H9 (cell line): Measurements from ENCODE around the gene IGF2BP2. TPM values are rescaled to one million over a fixed set of nuclear protein-coding genes. Genes with fewer than 3 reads are reported as not detected.

Source experiments
- DNase-seq: peaks from one replicate; pipeline ENCODE4 v3.0.0-alpha.2; 2017
- H2AFZ ChIP-seq: one replicate; pipeline ENCODE4 v1.6.1; 2013; ENCODE audit warnings: mild to moderate bottlenecking, low read length, control low read depth, moderate library complexity
- H2AK5ac ChIP-seq: 2 replicates; pipeline ENCODE4 v1.6.1; 2013; ENCODE audit warnings: low read length, control low read depth, mixed read lengths; ENCODE audit not compliant: insufficient read length
- H2BK120ac ChIP-seq: one replicate; pipeline ENCODE4 v1.6.1; 2013; ENCODE audit warnings: low read depth, mild to moderate bottlenecking, low read length, control low read depth, inconsistent platforms; ENCODE audit not compliant: poor library complexity, severe bottlenecking
- H2BK12ac ChIP-seq: 2 replicates; pipeline ENCODE4 v1.6.1; 2013; ENCODE audit warnings: low read length, control low read depth, mixed read lengths, low read depth; ENCODE audit not compliant: insufficient read length
- H2BK15ac ChIP-seq: 2 replicates; pipeline ENCODE4 v1.6.1; 2013; ENCODE audit warnings: low read depth, low read length, control low read depth
- H2BK20ac ChIP-seq: one replicate; pipeline ENCODE4 v1.6.1; 2013; ENCODE audit warnings: low read depth, mild to moderate bottlenecking, low read length, control low read depth, inconsistent platforms; ENCODE audit not compliant: poor library complexity, severe bottlenecking
- H2BK5ac ChIP-seq: 2 replicates; pipeline ENCODE4 v1.6.1; 2013; ENCODE audit warnings: low read length, control low read depth, mixed read lengths; ENCODE audit not compliant: insufficient read length
- H3K14ac ChIP-seq: 2 replicates; pipeline ENCODE4 v1.6.1; 2013; ENCODE audit warnings: low read length, control low read depth; ENCODE audit not compliant: insufficient read depth
- H3K18ac ChIP-seq: 2 replicates; pipeline ENCODE4 v1.6.1; 2013; ENCODE audit warnings: low read depth, mild to moderate bottlenecking, mixed read lengths, low read length, control low read depth; ENCODE audit not compliant: insufficient read length
- H3K23ac ChIP-seq: 2 replicates; pipeline ENCODE4 v1.6.1; 2013; ENCODE audit warnings: low read length, control low read depth, mixed read lengths, low read depth; ENCODE audit not compliant: insufficient read length
- H3K23me2 ChIP-seq: 2 replicates; pipeline ENCODE4 v1.6.1; 2013; ENCODE audit warnings: low read depth, mild to moderate bottlenecking, mixed read lengths, low read length, control low read depth; ENCODE audit not compliant: insufficient read length, poor library complexity, severe bottlenecking
- H3K27ac ChIP-seq: 2 replicates; pipeline ENCODE4 v1.5.1; 2013; ENCODE audit warnings: low read length, control low read depth, mixed read lengths, low read depth; ENCODE audit not compliant: insufficient read length
- H3K27me3 ChIP-seq: 2 replicates; pipeline ENCODE4 v1.6.1; 2013; ENCODE audit warnings: low read length, control low read depth, inconsistent platforms; ENCODE audit not compliant: insufficient read depth
- H3K4ac ChIP-seq: 2 replicates; pipeline ENCODE4 v1.6.1; 2013; ENCODE audit warnings: low read depth, mild to moderate bottlenecking, control low read depth, inconsistent platforms, low read length, moderate library complexity
- H3K4me1 ChIP-seq: 2 replicates; pipeline ENCODE4 v1.6.1; 2013; ENCODE audit warnings: low read length, control low read depth, inconsistent platforms; ENCODE audit not compliant: insufficient read depth
- H3K4me2 ChIP-seq: 2 replicates; pipeline ENCODE4 v1.6.1; 2013; ENCODE audit warnings: low read length, control low read depth, mixed read lengths; ENCODE audit not compliant: insufficient read length, insufficient read depth
- H3K56ac ChIP-seq: 2 replicates; pipeline ENCODE4 v1.6.1; 2013; ENCODE audit warnings: low read depth, mild to moderate bottlenecking, mixed read lengths, low read length, control low read depth; ENCODE audit not compliant: insufficient read length
- H3K79me1 ChIP-seq: 2 replicates; pipeline ENCODE4 v1.6.1; 2013; ENCODE audit warnings: low read depth, mild to moderate bottlenecking, moderate library complexity, low read length, control low read depth, inconsistent platforms; ENCODE audit not compliant: insufficient read depth, poor library complexity, severe bottlenecking
- H3K79me2 ChIP-seq: 2 replicates; pipeline ENCODE4 v1.6.1; 2013; ENCODE audit warnings: low read length, control low read depth, inconsistent platforms; ENCODE audit not compliant: insufficient read depth
- H3K9ac ChIP-seq: 2 replicates; pipeline ENCODE4 v1.6.1; 2013; ENCODE audit warnings: low read length, control low read depth, mixed read lengths; ENCODE audit not compliant: insufficient read length; ENCODE audit errors: extremely low read depth
- H3K9me3 ChIP-seq: one replicate; pipeline ENCODE4 v1.6.1; 2013; ENCODE audit warnings: low read depth, low read length, inconsistent platforms; ENCODE audit not compliant: control insufficient read depth
- H3T11ph ChIP-seq: one replicate; pipeline ENCODE4 v1.6.1; 2013; ENCODE audit warnings: mild to moderate bottlenecking, low read length, control low read depth, inconsistent platforms
- H4K20me1 ChIP-seq: one replicate; pipeline ENCODE4 v1.6.1; 2013; ENCODE audit not compliant: control insufficient read depth, insufficient read length, insufficient read depth
- H4K5ac ChIP-seq: 2 replicates; pipeline ENCODE4 v1.6.1; 2013; ENCODE audit warnings: low read depth, mild to moderate bottlenecking, mixed read lengths, low read length, control low read depth; ENCODE audit not compliant: insufficient read length
- H4K8ac ChIP-seq: replicated peaks from 2 replicates; pipeline ENCODE4 v1.6.1; 2013; ENCODE audit warnings: low read length, control low read depth, mixed read lengths, low read depth; ENCODE audit not compliant: insufficient read length
- H4K91ac ChIP-seq: 2 replicates; pipeline ENCODE4 v1.6.1; 2013; ENCODE audit warnings: low read depth, mild to moderate bottlenecking, moderate library complexity, mixed read lengths, low read length, control low read depth; ENCODE audit not compliant: insufficient read length
- H3K27ac Mint-ChIP-seq, 3 experiments: 2 replicates in 2 of 3; 3 replicates in 1 of 3; pipeline ENCODE4 v1.8.0; 2020 to 2021; ENCODE audit warnings: mixed read lengths in 3 of 3, mild to moderate bottlenecking in 1 of 3, moderate library complexity in 1 of 3
- H3K27me3 Mint-ChIP-seq: 2 replicates; pipeline ENCODE4 v1.8.0; 2021; ENCODE audit warnings: low read depth, mild to moderate bottlenecking, moderate library complexity, mixed read lengths
- H3K36me3 Mint-ChIP-seq, 3 experiments: 2 replicates in 2 of 3; 3 replicates in 1 of 3; pipeline ENCODE4 v1.8.0; 2020 to 2021; ENCODE audit warnings: low read depth in 3 of 3, mixed read lengths in 3 of 3; ENCODE audit not compliant: insufficient read depth in 1 of 3
- H3K4me1 Mint-ChIP-seq, 2 experiments: 2 replicates each; pipeline ENCODE4 v1.8.0; 2020; ENCODE audit warnings: mixed read lengths in 2 of 2
- H3K4me3 Mint-ChIP-seq, 2 experiments: 2 replicates in 1 of 2; 3 replicates in 1 of 2; pipeline ENCODE4 v1.8.0; 2020 to 2021; ENCODE audit warnings: mild to moderate bottlenecking in 2 of 2, mixed read lengths in 2 of 2, moderate library complexity in 1 of 2
- H3K9me3 Mint-ChIP-seq, 2 experiments: 2 replicates in 1 of 2; 3 replicates in 1 of 2; pipeline ENCODE4 v1.8.0; 2020; ENCODE audit warnings: mild to moderate bottlenecking in 2 of 2, mixed read lengths in 2 of 2, moderate library complexity in 1 of 2
- WGBS: extraction: QIAGEN DNeasy Blood & Tissue Kit; methylation state at CpG from one replicate; pipeline ENCODE4 v1.1.7; 2013; ENCODE audit warnings: missing lambda C conversion rate, low lambda C conversion rate, mixed read lengths; ENCODE audit not compliant: insufficient read length; ENCODE audit errors: extremely low coverage; 5-methylcytosine and 5-hydroxymethylcytosine counted together
- total RNA-seq: library from RNA; stranded (reverse); gene quantifications from 2 replicates; pipeline ENCODE4 v1.2.1, GENCODE V29; 2021
- TF ChIP-seq, protein P1 (sequence below): fragments of 200-600 bp; sonication (generic); conservative IDR thresholded peaks from 3 replicates; pipeline ENCODE4 v1.8.0; 2021; ENCODE audit warnings: antibody characterized with exemption, mild to moderate bottlenecking

Gene IGF2BP2
- total RNA-seq, 1 experiment from 2014 or later: 130 TPM

DNA sequence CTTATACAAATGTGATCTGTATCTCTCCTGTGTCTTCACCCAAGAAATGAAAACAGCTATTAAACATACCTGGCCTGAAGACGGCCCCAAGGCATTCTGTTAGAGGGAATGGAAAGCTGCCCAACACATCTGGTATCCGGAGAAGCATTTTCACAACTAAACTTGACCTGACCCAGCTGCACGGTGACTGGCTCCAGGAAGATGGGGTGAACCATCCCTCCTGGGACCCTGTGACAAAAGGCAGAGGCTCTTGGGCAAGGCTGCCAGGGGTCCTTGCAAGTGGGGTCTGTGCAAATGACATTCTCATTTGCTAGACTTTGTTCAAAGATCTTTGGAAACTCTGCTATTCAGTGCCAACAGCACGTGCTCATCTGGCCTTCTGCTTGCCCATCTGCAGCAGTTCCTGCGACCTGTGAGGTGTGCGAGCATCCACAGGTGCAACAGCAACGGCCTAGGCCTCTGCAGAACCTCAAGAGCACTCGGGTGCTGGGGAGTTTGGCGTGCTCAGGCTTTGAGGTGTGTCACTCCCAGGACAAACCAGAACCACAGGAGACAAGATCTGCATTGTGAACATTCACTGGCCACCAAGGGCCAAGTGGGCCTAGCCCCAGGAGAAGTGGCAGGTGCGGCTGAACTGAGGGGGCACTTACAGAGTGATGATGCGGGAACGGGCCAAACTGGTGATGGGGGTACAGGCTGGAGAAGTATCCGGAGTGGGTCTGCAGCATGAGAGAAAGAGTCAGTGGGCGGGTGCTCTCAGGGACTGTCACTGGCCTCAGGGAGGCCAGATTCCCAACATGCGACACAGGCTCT lies 166.9 kb downstream of the IGF2BP2 start:
- Histone ChIP-seq H3T11ph (no peak overlapping the region), H3K4ac (no peak overlapping the region), H2AFZ (no peak overlapping the region), H3K56ac (no peak overlapping the region), H4K8ac (no peak overlapping the region), H2AK5ac (no peak overlapping the region), H4K20me1 (no peaks in the 10 kb centered on the region), H2BK15ac (no peak overlapping the region), H3K4me1 (no peaks in the 10 kb centered on the region), H3K9me3 (no peaks in the 10 kb centered on the region), H2BK5ac (no peak overlapping the region), H2BK12ac (no peak overlapping the region), H3K9ac (no peak overlapping the region), H3K79me1 (no peaks in the 10 kb centered on the region), H3K27ac (no peak overlapping the region), H3K23ac (no peak overlapping the region), H3K4me2 (no peak overlapping the region), H3K79me2 (no peaks in the 10 kb centered on the region), H3K27me3 (no peaks in the 10 kb centered on the region), H3K18ac (no peak overlapping the region), H2BK120ac (no peak overlapping the region), H4K5ac (no peak overlapping the region), H3K23me2 (no peaks in the 10 kb centered on the region), H3K14ac (no peak overlapping the region), H2BK20ac (no peak overlapping the region), H4K91ac (no peak overlapping the region)
- TF ChIP-seq, protein P1, sequence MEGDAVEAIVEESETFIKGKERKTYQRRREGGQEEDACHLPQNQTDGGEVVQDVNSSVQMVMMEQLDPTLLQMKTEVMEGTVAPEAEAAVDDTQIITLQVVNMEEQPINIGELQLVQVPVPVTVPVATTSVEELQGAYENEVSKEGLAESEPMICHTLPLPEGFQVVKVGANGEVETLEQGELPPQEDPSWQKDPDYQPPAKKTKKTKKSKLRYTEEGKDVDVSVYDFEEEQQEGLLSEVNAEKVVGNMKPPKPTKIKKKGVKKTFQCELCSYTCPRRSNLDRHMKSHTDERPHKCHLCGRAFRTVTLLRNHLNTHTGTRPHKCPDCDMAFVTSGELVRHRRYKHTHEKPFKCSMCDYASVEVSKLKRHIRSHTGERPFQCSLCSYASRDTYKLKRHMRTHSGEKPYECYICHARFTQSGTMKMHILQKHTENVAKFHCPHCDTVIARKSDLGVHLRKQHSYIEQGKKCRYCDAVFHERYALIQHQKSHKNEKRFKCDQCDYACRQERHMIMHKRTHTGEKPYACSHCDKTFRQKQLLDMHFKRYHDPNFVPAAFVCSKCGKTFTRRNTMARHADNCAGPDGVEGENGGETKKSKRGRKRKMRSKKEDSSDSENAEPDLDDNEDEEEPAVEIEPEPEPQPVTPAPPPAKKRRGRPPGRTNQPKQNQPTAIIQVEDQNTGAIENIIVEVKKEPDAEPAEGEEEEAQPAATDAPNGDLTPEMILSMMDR: no peak
- DNase-seq: no peak
- no CpG with 5 or more reads among the region's 15 CpGs for whole genome bisulfite sequencing
- Mint-ChIP-seq H3K9me3 (no peaks in the 10 kb centered on the region), H3K4me3 (no peak overlapping the region), H3K4me1 (peaks cover 4 to 5% of the 10 kb centered on the region in 2 experiments), H3K27me3 (no peaks in the 10 kb centered on the region; the same call in 1 of the 2 replicates), H3K36me3 (peaks cover 15 to 63% (median 58%) of the 10 kb centered on the region in 3 experiments), H3K27ac (peak overlapping the region in 2 of 3 experiments; percentile 41 to 64; a peak in 3 of 7 replicates)
